ENCODE measurements around the gene POGZ.
A peak's percentile ranks its signal among the peaks of the same experiment; 100 is the strongest.
"Not testable (repeated sequence)": the region's sequence is repeated elsewhere in the genome, so short reads cannot be mapped to it uniquely, and the experiment has no call there.

Gene POGZ

DNA sequence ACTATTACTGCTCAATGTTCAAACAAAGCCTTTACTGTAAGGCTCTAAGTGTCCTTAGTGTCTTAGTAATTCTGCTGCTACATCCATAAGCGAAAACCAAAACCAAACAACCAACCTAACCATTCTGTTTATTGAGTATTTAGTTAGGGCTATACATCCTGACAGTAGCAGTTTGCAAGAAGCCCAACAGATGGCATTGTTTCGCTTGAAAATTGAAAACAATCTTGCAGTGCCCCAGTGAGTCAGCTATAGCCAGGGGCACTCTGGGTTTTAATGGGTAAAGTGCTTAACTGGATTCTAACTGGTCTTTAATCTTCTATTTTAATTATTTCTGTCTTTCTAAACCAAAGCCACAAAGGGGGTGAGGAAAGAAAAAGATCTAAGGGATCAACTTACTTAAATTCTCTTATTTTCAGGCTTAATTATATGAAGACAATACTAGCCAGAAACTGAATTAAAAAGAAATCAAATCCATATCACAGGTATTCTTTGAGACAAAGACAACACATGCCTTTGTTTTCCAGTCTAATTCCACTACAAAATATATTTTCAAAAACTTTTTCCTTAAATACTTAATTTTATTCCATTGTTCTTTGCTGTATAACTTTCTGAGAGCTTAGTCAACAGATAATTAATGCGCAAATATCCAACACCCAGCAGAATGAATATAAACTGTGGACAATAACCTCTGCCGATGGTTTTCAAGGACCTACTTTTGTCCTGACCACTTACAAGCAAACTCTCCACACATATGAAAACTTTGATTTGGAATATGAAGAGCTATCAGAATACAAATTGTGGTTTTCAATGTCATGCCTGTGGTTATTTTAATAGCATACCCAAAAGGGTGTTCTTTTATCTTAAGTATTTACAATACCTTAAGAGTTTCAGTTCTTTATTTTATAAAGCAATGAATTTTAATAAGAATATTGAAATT, 15.2 kb downstream of the POGZ start:
- no peak overlapping the region for H3K4me3 ChIP-seq (ENCODE audit: low read depth, low read length)
- TF ChIP-seq CTCF (IDR thresholded peaks at IDR 0.05; ENCODE audit: insufficient read depth, low read length, missing control alignments) = peak; percentile 69
- ChIA-PET CTCF (interaction anchor here (0.8 to 2.2 kb wide), 21 partner anchors 9 to 558 kb away, joined by 3 to 20 read pairs (median 4); partner anchors contain the start of gene MRPL9), POLR2A (interaction anchor here (0.8 kb wide), 1 partner anchor 291 kb away, joined by 3 read pairs; no protein-coding TSS in a partner anchor)
- peak; percentile 52 for DNase-seq (ENCODE audit: low read depth, low spot score)

DNA sequence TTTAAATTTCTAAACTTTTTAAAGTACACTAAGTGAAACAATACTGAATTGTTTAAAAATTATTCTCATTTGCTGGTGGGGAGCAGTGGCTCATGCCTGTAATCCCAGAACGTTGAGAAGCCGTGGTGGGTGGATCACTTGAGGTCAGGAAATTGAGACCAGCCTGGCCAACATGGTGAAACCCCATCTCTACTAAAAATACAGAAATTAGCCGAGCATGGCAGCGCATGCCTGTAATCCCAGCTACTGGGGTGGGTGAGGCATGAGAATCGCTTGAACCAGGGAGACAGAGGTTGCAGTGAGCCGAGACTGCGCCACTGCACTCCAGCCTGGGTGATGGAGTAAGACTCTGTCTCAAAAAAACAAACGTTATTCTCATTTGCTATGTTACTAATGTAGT, 21.9 kb downstream of the POGZ start:
- not testable (repeated sequence) for H3K4me3 ChIP-seq (ENCODE audit: low read depth, low read length); DNase-seq (ENCODE audit: low read depth, low spot score)
- ChIA-PET CTCF (interaction anchor here (0.9 kb wide), 1 partner anchor 13 kb away, joined by 3 read pairs; no protein-coding TSS in a partner anchor), POLR2A (interaction anchor here (0.6 kb wide), 1 partner anchor 223 kb away, joined by 3 read pairs; no protein-coding TSS in a partner anchor)

DNA sequence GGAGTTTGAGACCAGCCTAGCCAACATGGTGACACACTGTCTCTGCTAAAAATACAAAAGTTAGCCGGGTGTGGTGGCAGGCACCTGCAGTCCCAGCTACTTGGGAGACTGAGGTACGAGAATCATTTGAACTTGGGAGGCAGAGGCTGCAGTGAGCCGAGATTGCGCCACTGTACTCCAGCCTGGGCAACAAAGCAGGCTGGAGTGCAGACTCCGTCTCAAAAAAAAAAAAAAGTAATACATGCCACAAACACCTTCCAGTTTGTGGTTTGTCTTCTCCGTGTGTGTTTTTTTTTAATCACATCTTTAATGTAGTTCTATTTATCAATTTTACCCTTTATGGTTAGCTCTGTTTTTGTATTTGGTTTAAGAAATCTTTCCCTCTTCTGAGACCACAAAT, 22.3 kb downstream of the POGZ start:
- TF ChIP-seq CTCF (IDR thresholded peaks at IDR 0.05; ENCODE audit: insufficient read depth, low read length, missing control alignments) = no peak
- CTCF ChIA-PET = interaction anchor here (0.9 kb wide), 2 partner anchors 13 to 96 kb away, joined by 3 read pairs; no protein-coding TSS in a partner anchor
- DNase-seq (ENCODE audit: low read depth, low spot score) = no peak
- H3K4me3 ChIP-seq (ENCODE audit: low read depth, low read length) = no peak overlapping the region
- POLR2A ChIA-PET = interaction anchor here (0.6 kb wide), 1 partner anchor 224 kb away, joined by 3 read pairs; no protein-coding TSS in a partner anchor

- ChIA-PET POLR2A (interaction anchor here (0.7 kb wide), 1 partner anchor 106 kb away, joined by 3 read pairs; no protein-coding TSS in a partner anchor), CTCF (interaction anchor here (0.7 to 2.1 kb wide), 2 partner anchors 9 to 10 kb away, joined by 3 to 14 read pairs; no protein-coding TSS in a partner anchor)
- no peak overlapping the region for H3K4me3 ChIP-seq (ENCODE audit: low read depth, low read length)
- no peak for DNase-seq (ENCODE audit: low read depth, low spot score)
- TF ChIP-seq CTCF (IDR thresholded peaks at IDR 0.05; ENCODE audit: insufficient read depth, low read length, missing control alignments) = no peak
These were observed 24.1 kb downstream of the POGZ start for GRCh38 chr1:151435174-151435573.

DNA sequence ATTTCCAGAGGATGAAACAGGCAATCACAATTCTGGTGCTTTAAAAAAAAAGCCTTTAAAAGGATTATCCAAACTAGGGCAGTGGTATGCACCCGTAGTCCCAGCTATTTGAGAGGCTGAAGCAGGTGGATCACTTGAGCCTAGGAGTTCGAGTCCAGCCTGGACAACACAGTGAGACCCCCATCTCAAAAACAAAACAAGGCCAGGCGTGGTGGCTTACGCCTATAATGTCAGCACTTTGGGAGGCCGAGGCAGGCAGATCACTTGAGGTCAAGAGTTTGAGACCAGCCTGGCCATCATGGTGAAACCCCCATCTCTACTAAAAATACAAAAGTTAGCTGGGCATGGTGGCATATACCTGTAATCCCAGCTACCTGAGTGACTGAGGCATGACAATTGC, 25.5 kb downstream of the POGZ start:
- DNase-seq (ENCODE audit: low read depth, low spot score); H3K4me3 ChIP-seq (ENCODE audit: low read depth, low read length); POLR2A ChIA-PET; CTCF ChIA-PET: not testable (repeated sequence)

DNA sequence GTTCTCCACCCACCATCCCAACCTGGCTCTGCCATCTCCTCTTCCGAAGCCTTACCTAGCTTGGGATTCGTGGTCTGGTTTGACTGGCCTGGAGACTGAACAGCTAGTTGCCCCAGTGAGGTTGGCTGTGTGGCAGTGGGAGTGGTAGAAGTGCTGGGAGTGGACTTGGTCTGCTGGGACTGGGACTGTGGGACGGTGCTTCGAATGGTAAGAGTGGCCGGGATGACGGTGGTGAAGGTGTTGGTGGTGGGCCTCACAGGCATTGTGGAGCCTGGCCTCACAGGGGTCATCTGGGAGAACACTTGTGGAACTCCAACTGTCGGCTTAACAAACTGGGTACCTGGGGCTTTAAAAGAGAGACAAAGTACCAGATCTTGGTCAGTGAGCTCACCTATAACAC, 31.2 kb downstream of the POGZ start:
- ChIA-PET POLR2A (no interaction called here), CTCF (interaction anchor here (2.6 kb wide), 1 partner anchor 17 kb away, joined by 9 read pairs; no protein-coding TSS in a partner anchor)
- no peak for DNase-seq (ENCODE audit: low read depth, low spot score)
- no peak for TF ChIP-seq CTCF (IDR thresholded peaks at IDR 0.05; ENCODE audit: insufficient read depth, low read length, missing control alignments)
- H3K4me3 ChIP-seq (ENCODE audit: low read depth, low read length) = no peak overlapping the region

DNA sequence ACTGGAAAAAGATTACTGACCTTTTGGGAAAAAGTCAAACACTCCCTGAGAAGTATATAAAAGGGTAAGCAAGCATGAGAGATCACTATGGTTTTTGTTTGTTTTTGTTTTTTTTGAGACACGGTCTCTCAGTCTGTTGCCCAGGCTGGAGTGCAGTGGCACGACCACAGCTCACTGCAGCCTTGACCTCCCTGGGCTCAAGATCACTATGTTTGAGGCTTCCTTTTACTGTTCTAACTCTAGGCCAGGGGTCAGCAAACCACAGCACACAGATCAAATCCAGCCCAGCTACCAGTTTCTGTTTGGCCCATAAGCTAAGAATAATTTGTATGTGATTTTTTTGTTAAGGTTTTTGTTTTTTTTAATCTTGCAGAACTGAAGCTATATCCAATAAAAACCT, 34.2 kb downstream of the POGZ start:
- ChIA-PET CTCF (interaction anchor here (0.9 to 1.6 kb wide), 6 partner anchors 10 to 114 kb away, joined by 3 to 4 read pairs (median 3); no protein-coding TSS in a partner anchor), POLR2A (no interaction called here)
- no peak for TF ChIP-seq CTCF (IDR thresholded peaks at IDR 0.05; ENCODE audit: insufficient read depth, low read length, missing control alignments)
- no peak overlapping the region for H3K4me3 ChIP-seq (ENCODE audit: low read depth, low read length)
- DNase-seq (ENCODE audit: low read depth, low spot score) = no peak

All from AG04449 (cell line).